Esophagus squamous epithelium (tissue), 4 donors: ENCODE data around the gene NTN5.

ENCODE experiments used
- CTCF ChIP-seq, 6 experiments: fragments of 450-650 bp in 4 of 6; fragments of 200-600 bp in 2 of 6; sonication (generic) in 2 of 6; IDR thresholded peaks; one replicate each; pipeline ENCODE4 v1.5.1; 2016 to 2019; ENCODE audit warnings: antibody characterized with exemption in 6 of 6, mild to moderate bottlenecking in 4 of 6, moderate library complexity in 4 of 6
- POLR2A ChIP-seq, 4 donors: fragments of 450-650 bp; IDR thresholded peaks; one replicate each; pipeline ENCODE4 v1.6.1; 2017; ENCODE audit warnings: antibody characterized with exemption in 4 of 4, mild to moderate bottlenecking in 4 of 4, moderate library complexity in 3 of 4

- no peak for TF ChIP-seq CTCF (IDR thresholded peaks at IDR 0.05)
- TF ChIP-seq POLR2A (IDR thresholded peaks at IDR 0.05): no peak
These were observed 1.3 kb downstream of the NTN5 start for GRCh38 chr19:48671446-48671995.
